Measurements from ENCODE around the gene CALHM4.
"Not testable (repeated sequence)": the region's sequence is repeated elsewhere in the genome, so short reads cannot be mapped to it uniquely, and the experiment has no call there.

The CALHM4 gene

GRCh38 chr6:116579143-116579542 lies 25.6 kb downstream of the CALHM4 start:
- no peak for DNase-seq

- DNase-seq: no peak
Measured at GRCh38 chr6:116580198-116580597, 26.6 kb downstream of the CALHM4 start.

DNA sequence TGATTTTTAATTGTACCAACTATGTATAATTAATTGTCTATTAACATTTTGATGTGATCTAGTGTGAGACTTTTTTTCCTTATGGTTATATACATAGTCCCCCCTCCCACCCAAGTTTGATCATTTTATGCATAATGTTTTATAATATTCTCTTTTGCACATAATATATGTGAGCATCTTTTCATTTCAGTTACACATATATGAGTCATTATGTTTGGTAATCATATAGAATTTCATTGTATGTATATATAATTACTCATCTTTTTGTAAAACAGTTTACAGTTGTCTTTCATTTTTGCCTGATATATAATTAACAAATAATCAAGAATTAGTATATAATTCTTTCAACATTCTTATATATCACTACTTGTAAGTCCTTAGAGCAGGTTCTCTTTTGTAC lies 32.7 kb downstream of the CALHM4 start:
- DNase-seq: no peak

DNA sequence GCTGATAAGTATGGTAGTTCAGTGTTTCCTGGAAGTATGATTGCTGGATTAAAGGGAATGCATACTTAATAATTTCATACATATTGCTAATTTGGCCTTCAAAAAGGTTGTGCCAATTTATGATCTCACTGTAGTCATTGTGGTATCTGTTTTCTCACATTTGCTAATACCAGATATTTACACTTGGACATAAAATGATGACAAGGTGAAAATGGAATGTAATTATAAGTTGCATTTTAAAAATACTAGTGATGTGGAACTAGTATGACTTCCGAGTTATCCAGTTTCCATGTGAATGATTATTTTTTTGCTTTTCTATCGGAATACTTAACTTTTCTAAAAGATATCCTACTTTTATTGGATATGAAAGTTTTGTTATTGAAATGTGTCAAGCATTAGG lies 33.2 kb downstream of the CALHM4 start:
- no peak for DNase-seq

DNA sequence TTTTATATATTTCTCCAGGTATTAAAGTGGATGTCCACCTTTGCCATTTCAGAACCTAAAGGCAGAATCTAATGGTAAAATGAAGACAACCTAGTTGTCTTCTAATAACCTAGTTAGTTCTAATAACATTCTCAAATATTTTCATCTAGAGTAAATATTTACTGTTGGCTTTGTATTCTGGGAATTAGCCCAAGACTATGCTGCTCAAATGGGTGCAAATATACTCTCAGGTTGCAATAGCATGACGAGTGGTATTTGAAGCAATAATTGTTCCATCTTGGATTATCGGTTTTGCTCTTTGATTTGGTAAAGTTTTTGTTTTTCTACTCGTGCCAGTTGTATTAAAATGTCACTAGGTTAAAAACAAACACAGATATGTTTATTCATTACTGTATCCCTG lies 41.7 kb downstream of the CALHM4 start:
- no peak for DNase-seq

DNA sequence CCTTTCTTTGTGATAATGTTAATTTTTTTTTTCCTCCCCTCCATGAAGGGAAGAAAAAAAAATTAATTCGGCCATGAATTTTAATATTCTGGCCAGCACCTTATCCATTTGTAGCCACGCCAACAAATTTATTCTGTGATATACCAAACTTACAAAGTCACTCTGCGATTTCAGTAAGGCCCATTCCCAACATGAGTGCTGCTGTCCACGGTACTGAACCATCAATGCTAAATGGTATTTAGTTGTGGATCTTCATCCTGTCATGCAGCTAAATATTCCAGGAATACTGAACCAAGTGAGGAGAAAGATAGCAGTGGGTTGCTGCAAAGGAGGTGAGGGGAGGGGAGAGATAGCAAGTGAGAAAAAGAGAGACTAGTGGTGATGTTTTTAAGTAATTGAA lies 43.3 kb downstream of the CALHM4 start:
- no peak for DNase-seq

GRCh38 chr6:116603916-116604315 lies 50.4 kb downstream of the CALHM4 start:
- not testable (repeated sequence) for DNase-seq

GRCh38 chr6:116604868-116605267 lies 51.3 kb downstream of the CALHM4 start:
- not testable (repeated sequence) for DNase-seq

- no peak for DNase-seq
Measured at GRCh38 chr6:116605935-116606334, 52.4 kb downstream of the CALHM4 start.

Data from activated CD8-positive, alpha-beta memory T cell treated with anti-CD3 and anti-CD28 coated beads, Interleukin-2, amount 50 U/mL, for 48 hours (primary cell).